Mucosa of rectum (tissue), 2 donors: ENCODE data around the gene UHRF2.
"Not testable (repeated sequence)": the region's sequence is repeated elsewhere in the genome, so short reads cannot be mapped to it uniquely, and the experiment has no call there.

Experiments used
- H3K27ac ChIP-seq, 2 donors: one replicate each; pipeline ENCODE4 v1.7.0; 2013; ENCODE audit warnings: inconsistent platforms in 2 of 2, low read depth in 2 of 2, low read length in 2 of 2
- H3K27me3 ChIP-seq, 2 donors: one replicate each; pipeline ENCODE4 v1.7.0; 2013; ENCODE audit warnings: low read length in 2 of 2; ENCODE audit not compliant: control insufficient read depth in 2 of 2, insufficient read depth in 2 of 2
- H3K36me3 ChIP-seq, 2 donors: one replicate each; pipeline ENCODE4 v1.7.0; 2013; ENCODE audit warnings: low read length in 2 of 2; ENCODE audit not compliant: control insufficient read depth in 2 of 2, insufficient read depth in 2 of 2
- H3K4me1 ChIP-seq, 2 donors: one replicate each; pipeline ENCODE4 v1.7.0; 2013; ENCODE audit warnings: low read length in 2 of 2, mild to moderate bottlenecking in 1 of 2; ENCODE audit not compliant: control insufficient read depth in 2 of 2, insufficient read depth in 2 of 2
- H3K4me3 ChIP-seq, 2 donors: one replicate each; pipeline ENCODE4 v1.7.0; 2013; ENCODE audit warnings: low read length in 2 of 2
- H3K9ac ChIP-seq, 2 donors: one replicate each; pipeline ENCODE4 v1.7.0; 2013; ENCODE audit warnings: low read length in 2 of 2, low read depth in 1 of 2, mild to moderate bottlenecking in 1 of 2
- H3K9me3 ChIP-seq, 2 donors: one replicate each; pipeline ENCODE4 v1.7.0; 2013; ENCODE audit warnings: low read length in 2 of 2; ENCODE audit not compliant: control insufficient read depth in 2 of 2
- donor health status: healthy.
- donor health status: Normal muscosa, but diverticular disease.

The UHRF2 gene

DNA sequence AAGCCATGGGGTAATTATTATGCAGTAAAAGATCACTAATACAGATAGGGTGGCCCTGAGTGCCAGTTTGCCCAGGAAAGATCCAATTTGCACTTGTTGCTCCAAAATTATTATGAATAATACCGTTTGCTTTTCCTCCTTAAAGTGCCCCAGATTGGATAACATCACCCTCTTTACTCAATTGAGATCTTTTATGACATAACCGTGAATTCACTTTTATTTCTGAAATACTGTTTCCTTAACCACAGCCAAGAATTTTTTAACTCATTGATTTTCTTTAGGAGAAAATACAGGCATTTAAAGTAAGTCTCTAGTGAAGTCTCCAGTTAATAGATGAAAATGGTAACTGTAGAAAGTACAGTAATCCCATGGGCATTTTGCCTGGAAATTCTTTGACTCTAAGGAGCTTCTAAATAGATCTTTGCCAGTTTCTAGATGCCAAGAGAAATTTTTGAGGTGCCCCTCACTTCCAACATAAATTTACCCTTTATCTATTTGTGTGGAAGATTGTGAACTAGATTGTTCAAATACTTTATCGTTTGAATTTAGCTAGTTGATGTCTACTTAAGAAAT lies 99.2 kb downstream of the UHRF2 start:
- Histone ChIP-seq H3K27me3 (no peaks in the 10 kb centered on the region), H3K36me3 (peaks cover 0 to 7% of the 10 kb centered on the region in 2 donors), H3K4me1 (no peaks in the 10 kb centered on the region), H3K4me3 (no peak overlapping the region), H3K9me3 (no peaks in the 10 kb centered on the region), H3K27ac (no peak overlapping the region), H3K9ac (no peak overlapping the region)

GRCh38 chr9:6522263-6522662 lies 109.3 kb downstream of the UHRF2 start:
- Histone ChIP-seq H3K27ac (no peak overlapping the region), H3K36me3 (no peaks in the 10 kb centered on the region), H3K9ac (no peak overlapping the region), H3K9me3 (peaks cover 0 to 3% of the 10 kb centered on the region in 2 donors), H3K4me1 (no peaks in the 10 kb centered on the region), H3K27me3 (no peaks in the 10 kb centered on the region), H3K4me3 (no peak overlapping the region)

DNA sequence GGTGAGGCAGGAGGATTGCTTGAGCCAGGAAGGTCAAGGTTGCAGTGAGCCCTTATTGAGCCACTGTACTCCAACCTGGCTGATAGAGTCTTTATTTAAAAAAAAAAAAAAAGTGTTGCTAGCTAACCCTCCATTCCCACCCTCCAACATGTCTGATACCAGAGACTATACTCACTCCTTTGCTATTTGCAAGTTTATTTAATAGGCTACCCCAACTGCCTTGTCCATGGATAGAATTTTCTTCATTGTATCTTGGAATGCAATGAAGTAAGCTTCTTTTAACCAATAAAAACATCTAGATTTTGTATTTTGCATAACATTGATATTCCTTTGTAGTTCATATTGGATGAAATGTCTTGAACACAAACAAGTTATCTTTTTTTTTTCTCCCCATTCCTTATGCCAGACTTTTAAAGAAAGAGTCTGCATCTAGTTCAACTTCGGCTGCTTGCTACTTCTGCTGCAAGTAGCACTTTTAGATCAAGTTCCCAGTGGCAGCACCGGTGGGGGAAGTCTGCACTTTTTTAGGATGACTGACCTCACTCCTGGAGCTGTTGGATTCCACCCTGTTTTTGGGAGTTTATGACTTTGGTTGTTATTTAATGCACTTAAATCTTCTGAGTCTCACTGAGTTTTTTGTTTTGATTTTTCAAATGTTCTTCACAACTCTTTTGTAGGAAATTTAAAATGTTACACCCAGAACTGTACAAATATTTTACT lies 112.5 kb downstream of the UHRF2 start:
- H3K9me3 ChIP-seq, result peaks cover 0 to 3% of the 10 kb centered on the region in 2 donors
- H3K4me1 ChIP-seq, result no peaks in the 10 kb centered on the region
- H3K9ac ChIP-seq, result no peak overlapping the region
- H3K27ac ChIP-seq, result no peak overlapping the region
- no peaks in the 10 kb centered on the region for H3K27me3 ChIP-seq
- no peaks in the 10 kb centered on the region for H3K36me3 ChIP-seq
- no peak overlapping the region for H3K4me3 ChIP-seq

GRCh38 chr9:6535594-6535993 lies 122.6 kb downstream of the UHRF2 start:
- Histone ChIP-seq H3K9ac (no peak overlapping the region), H3K4me3 (no peak overlapping the region), H3K27ac (no peak overlapping the region), H3K4me1 (no peaks in the 10 kb centered on the region), H3K9me3 (no peaks in the 10 kb centered on the region), H3K36me3 (no peaks in the 10 kb centered on the region), H3K27me3 (no peaks in the 10 kb centered on the region)

DNA sequence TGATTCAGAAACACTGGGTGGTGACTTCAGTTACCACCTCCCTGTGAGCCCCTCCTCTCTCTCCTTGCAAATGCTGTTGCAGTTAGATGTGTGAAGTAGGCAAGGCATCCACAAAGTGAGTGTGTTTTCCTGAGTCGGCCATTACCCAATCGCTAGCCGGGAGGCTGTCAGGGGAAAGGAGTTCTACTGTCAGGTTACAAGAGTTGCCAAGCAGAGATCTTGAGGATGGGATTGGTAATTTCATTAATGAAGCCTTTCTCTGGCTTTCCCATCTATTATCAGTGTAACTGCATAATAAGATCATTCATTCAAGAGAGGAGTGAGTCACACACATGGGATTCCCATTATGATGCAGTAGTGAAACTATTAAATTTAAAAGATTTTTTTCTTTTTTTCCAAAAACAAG lies 125.7 kb downstream of the UHRF2 start:
- H3K27ac ChIP-seq, result no peak overlapping the region
- H3K36me3 ChIP-seq, result no peaks in the 10 kb centered on the region
- H3K4me3 ChIP-seq, result no peak overlapping the region

DNA sequence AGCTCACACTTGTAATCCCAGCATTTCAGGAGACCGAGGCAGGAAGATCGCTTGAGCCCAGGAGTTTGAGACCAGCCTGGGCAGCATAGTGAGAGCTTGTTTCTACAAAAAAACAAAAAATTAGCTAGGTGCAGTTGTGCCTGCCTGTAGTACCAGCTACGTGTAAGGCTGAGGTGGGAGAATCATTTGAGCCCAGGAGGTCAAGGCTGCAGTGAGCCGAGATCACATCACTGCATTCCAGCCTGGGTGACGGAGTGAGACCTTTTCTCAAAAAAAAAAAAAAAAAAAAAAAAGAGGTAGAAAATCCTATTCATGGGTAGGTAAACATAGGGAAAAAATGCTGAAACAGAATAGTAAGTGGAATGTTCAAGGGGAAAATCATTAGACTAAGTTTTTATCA lies 129.6 kb downstream of the UHRF2 start:
- not testable (repeated sequence) for H3K27me3 ChIP-seq

More for the DNA sequence above, 125.7 kb downstream of the UHRF2 start:
- Histone ChIP-seq H3K9me3 (no peaks in the 10 kb centered on the region), H3K27me3 (no peaks in the 10 kb centered on the region), H3K9ac (no peak overlapping the region), H3K4me1 (no peaks in the 10 kb centered on the region)

GRCh38 chr9:6543204-6543603 lies 130.2 kb downstream of the UHRF2 start:
- H3K4me3 ChIP-seq, result no peak overlapping the region
- H3K27ac ChIP-seq, result no peak overlapping the region
- H3K9me3 ChIP-seq, result no peaks in the 10 kb centered on the region
- no peaks in the 10 kb centered on the region for H3K36me3 ChIP-seq
- no peak overlapping the region for H3K9ac ChIP-seq
- no peaks in the 10 kb centered on the region for H3K27me3 ChIP-seq
- no peaks in the 10 kb centered on the region for H3K4me1 ChIP-seq

More for the DNA sequence above, 129.6 kb downstream of the UHRF2 start:
- H3K27ac ChIP-seq, H3K4me1 ChIP-seq, H3K9ac ChIP-seq, H3K36me3 ChIP-seq, H3K9me3 ChIP-seq, H3K4me3 ChIP-seq: not testable (repeated sequence)

- Histone ChIP-seq H3K27me3 (no peaks in the 10 kb centered on the region), H3K9me3 (no peaks in the 10 kb centered on the region), H3K9ac (no peak overlapping the region), H3K4me1 (no peaks in the 10 kb centered on the region), H3K4me3 (no peak overlapping the region), H3K27ac (no peak overlapping the region), H3K36me3 (no peaks in the 10 kb centered on the region)
Measured at GRCh38 chr9:6545017-6545691, 132.2 kb downstream of the UHRF2 start.

- Histone ChIP-seq H3K9me3 (no peaks in the 10 kb centered on the region), H3K27ac (no peak overlapping the region), H3K4me3 (no peak overlapping the region), H3K36me3 (no peaks in the 10 kb centered on the region), H3K4me1 (peaks cover 0 to 3% of the 10 kb centered on the region in 2 donors), H3K9ac (no peak overlapping the region), H3K27me3 (no peaks in the 10 kb centered on the region)
Measured at GRCh38 chr9:6549106-6549800, 136.3 kb downstream of the UHRF2 start.

DNA sequence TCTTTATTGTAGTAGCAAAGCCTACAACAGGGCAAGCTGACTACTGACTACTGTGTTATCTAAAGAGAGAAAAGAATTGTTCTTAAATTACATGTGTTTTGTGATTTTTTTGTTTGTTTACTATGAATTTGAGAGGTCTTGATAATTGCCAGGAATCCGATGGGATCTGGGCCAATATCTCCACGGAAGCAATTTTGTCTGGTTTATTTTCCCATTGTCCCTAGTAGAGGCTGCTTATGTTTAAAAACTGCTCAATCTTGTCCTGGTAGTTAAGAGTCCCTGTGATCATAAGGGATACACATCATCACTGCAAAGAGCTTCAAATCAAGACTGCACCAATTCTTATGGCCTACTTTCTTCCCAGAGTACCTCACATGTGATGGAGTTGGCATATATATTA lies 138.1 kb downstream of the UHRF2 start:
- Histone ChIP-seq H3K36me3 (no peaks in the 10 kb centered on the region), H3K27me3 (no peaks in the 10 kb centered on the region)

More for the DNA sequence above, 138.1 kb downstream of the UHRF2 start:
- H3K27ac ChIP-seq, result no peak overlapping the region
- H3K4me1 ChIP-seq, result peaks cover 0 to 3% of the 10 kb centered on the region in 2 donors
- H3K4me3 ChIP-seq, result no peak overlapping the region
- no peaks in the 10 kb centered on the region for H3K9me3 ChIP-seq
- no peak overlapping the region for H3K9ac ChIP-seq
